T-helper 9 cell (primary cell): ENCODE data around the gene RAB1B.
"Not testable (repeated sequence)": the region's sequence is repeated elsewhere in the genome, so short reads cannot be mapped to it uniquely, and the experiment has no call there.

ENCODE experiments used
- DNase-seq: peaks from one replicate; pipeline ENCODE4 v3.0.0-alpha.2; 2020

RAB1B gene

DNA sequence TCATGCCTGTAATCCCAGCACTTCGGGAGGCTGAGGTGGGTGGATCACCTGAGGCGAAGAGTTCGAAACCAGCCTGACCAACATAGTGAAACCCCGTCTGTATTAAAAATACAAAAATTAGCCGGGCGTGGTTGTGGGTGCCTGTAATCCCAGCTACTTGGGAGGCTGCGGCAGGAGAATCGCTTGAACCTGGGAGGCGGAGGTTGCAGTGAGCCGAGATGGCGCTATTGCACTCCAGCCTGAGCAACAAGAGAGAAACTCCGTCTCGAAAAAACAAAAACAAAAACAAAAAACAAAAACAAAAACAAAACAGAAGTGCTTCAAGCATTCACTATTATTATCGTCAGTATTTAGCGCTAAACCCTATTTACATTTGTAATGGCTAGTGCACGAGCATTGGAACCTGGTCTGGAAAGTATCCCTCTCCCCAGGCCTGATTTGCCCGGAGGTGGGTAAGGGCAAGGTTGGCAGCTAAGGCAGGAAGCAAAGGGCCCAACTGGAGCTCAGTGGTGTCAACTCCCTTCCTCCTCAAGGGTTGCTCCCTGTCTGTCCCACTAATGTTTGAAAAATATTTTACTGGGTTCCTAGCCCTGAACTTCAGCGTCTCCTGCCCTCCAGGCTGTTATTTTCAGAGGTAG, 42.5 kb downstream of the RAB1B start:
- DNase-seq: not testable (repeated sequence)

DNA sequence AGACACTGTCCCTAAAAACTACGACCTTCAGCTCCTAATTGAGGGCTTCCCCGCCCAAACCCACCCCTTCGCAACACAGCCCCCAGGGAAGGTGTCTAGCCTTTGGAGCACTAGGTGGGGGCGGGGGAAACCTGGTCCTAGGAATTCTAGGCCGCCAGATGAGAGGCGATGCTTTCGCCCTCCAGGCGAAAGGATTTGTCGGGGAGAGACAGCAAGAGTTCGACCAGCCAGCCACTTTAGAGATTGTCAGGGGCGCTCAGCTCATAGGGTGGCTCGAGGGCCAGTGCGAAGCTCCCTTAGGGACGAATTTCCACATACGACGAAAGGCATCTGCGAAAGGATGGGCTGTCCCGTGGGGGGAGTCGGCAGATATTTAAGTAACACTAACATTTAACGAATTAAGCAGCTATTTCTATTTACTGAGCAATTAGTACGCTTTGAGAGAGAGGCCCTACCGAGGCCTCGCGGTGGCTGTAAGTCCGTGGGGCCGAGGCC, 43.1 kb downstream of the RAB1B start:
- no peak for DNase-seq

DNA sequence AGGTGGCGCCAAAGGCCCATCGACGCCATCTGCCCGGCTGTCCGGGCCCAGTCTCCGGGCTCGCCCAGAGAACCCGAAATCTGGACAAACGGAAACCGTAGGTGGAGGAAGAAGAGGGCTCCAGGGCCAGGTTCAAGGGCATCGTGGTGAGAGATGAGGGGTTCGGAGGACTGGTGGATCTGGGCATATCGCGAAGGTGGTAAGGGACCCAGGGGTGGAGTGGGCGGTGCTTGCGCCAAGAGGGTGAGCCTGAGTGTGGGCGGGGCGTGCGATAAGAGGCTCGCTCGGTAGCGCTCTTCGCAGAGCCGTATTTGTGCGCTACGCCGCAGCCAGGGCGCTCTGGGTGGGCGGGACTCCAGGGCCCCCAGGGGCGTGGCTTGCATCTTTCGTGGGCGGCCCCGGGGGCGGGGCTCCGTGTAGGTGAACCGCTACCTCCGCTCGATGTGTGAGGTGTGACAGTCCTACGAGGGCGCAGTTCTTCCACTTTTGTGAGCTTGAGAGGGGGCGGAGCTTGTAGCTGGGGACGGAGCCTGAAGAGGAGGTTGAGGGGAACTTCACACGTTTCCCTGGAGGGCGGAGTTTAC, 43.6 kb downstream of the RAB1B start:
- peak; percentile 95 for DNase-seq

DNA sequence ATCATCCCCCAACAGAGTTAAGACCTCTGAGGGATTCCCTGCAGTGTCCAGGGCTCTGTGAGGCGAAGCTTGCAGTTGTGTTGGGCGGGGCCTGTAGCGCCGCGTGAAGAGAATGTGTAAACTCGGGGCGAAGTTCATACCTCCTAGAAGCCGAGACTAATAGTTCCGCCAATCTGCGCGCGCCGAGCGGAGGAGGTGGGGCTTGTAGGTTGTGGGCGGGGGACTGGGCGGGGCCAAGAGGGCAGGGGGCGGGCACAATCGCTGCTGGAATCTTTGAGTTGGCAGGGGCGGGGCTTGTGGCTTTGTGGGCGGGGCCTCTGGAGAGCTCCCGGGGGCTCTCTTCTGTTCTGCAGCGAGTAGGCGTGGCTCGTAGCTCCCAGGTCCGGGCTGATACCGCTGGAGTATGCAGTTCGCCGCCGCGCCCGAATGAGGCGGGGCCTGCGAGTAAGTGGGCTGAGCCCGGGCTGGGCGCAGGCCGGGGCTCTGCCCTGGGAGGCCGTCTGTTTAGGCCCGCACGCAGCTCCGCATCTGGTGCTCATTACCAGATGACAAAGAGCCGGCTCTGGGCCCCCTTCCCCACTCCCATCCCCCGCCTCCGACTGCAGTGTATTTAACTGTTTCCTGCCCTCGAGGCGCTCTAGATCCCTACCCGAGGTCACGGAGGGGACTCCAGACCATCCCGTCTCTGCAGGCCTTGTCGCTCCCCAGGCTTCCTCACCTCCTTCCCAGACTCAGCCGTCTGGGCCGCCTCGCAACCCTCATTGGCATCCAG, 44.3 kb downstream of the RAB1B start:
- peak; percentile 100 for DNase-seq

DNA sequence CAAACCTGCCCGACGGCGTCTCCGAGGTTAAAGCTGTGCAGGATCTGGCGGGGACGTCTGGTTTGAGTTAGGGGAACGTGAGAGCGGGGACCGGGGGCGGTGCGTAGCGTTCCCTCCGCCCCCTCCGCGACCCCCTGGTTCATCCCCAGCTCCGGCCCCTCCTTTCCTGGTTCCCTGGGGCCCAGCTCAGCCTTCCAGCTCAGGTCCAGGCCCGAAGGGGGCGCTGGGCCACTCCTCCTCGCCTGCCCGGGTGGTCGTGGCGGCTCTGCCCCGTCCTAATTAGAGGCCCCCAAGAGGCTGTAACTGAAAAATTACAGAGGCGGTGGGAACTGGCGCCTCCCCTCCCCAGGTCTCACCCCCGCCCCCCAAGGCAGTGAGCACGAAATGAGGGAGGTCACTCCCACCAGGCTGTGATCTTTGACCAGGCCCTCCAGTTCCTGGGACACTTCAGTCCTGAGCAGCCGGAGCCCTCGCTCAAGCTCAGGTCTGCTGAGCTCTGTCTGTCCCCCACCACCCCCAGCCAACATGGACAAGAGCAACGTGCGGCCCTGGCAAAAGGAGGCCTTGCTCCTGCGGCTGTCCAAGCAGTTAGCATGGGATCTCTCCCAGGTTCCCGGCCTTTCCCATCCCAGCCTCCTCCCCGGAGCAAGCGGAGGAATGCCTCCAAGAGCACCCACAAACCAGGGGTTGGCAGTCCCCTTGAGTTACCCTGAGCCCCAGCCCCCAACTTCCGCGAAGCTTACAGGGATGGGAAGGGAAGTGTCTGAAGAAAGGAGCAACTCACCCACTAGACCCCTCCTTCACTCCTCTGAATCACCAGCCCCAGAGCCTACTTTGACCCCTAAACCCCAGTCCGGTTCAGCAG, 45.1 kb downstream of the RAB1B start:
- no peak for DNase-seq

DNA sequence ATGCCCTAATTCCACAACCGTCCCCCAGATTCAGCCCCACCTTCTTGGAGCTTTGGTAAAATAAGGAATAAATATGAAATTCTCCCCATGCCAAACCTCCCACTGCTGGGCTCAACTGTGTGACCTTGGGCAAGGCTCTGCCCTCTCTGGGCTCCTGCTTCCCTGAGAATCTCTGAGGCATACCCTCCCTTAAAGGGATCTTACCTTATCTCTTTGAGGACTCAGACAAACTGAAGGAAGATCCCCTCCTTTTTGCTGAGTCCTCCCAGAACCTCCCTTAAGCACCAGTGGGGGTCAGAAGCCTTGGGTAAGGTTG, 45.7 kb downstream of the RAB1B start:
- DNase-seq: no peak

DNA sequence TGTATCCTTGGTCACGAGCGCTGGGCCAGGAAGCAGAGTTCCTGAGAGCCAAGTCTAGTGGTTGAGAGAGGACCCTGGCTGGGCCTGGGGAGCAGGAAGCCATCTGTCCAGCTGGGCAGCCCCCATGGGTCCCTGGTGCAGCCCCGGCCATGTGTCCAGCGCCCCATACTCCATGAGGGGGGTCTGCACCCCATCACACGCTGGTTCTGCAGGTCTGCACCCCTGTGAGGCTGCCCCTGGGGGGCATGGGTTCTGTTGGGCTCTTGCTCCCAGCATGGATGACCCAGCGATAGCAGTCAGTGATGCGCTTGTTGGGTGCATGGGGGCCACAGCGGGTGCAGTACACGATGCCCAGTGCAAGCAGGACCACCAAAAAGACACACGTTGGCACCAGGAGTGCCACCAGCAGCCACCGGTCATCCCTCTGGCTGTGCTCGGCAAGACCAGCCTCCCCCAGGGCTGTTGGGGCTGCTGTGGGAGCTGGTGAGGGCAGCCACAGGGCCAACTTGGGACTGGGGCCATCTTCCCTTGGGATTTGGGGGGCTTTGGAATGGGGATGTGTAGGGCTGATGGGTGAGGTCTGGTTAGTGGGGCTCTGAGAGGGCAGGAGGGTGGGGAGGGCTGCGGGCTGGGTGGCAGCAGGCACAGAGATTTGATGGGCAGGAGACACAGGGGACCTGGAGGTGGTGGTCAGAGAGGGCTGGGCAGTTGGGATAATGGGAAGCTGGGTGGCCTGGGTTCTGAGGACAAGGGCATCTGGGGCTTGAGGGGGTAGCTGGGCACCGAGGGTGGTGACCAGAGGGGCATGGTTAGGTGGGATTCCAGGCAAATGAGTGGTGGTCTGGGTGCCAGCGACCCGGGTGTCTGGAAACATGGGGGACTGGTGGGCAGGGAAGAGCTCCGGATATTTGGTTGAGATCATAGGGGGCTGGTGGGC, 46.4 kb downstream of the RAB1B start:
- no peak for DNase-seq

DNA sequence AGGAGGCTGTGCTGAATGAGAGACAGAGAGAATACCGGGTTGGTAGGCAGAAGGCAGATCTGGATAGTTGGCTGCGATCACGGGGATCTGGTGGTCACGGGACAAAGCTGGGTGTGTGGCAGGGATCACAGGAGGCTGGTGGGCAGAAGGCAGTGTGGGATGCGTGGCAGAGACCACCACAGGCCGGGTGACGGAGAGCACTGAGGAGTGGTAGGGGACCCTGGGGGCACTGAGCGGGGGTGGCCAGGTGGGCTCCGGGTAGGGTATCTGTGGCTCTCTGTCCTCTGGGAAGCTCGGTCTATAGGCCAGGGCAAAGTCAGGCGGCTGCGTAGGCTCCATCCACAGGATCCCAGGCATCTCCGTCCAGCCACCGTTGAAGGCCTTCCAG, 47.1 kb downstream of the RAB1B start:
- DNase-seq: no peak

DNA sequence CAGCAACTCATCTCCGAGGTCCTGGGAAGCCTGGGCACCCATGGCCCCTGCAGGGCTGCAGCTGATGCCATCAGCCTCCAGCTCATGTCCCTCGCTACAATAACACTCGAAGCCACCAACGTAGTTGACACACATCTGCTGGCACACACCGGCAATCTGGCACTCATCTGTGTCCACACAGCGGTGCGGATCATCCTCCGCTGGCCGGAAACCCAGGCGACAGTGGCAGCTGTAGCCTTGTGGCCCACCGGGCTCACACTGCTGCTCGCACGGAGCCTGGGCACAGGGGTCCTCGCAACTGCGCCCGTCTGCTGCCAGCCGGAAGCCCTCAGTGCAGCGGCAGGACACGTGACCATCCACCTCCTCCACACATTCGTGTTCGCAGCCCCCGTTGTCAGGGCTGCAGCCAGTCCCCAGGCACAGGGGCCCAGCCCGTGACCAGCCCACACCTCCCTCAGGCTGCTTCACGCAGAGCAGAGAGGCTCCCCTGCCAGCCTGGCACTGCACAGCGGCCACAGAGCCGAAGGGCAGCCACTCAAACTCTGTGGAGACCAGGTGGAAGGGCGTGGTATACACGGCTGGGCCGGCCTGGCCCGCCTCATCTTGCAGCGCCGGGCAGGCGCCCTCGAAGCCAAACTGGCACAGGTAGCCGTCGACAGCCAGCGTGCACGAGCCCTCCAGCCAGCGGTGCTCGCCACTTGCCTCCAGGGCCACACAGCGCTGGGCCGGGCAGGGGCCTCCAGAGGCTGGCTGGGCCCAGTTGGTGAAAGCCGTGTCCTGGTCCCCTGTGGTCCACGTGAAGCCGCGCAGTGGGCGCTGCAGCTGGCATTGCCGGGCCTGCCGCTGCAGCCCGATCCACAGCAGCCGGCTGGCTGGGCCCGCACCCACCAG, 47.7 kb downstream of the RAB1B start:
- DNase-seq: no peak

DNA sequence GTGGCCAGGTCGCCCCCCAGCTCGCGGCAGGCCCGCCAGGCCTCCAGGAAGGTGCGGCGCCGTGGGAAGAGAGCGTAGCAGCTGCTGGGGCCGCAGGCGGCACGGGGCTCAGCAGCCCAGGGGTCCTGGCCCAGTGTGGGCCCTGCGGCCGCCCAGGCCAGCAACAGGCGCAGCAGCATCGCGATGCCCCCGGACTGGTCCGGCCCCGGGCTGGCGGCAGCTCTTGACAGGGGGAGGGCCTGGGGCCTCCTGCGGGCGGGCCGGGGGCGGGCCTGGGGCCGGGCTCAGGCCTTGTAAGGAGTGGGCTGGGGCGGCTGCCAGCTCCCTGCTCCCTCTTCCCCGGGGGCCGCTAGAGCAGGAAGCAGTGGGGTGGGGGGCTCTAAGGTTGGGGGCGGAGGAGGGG, 48.4 kb downstream of the RAB1B start, which contains the start of gene CD248:
Gene CD248 (minus strand): TSS at position 196 of the 403 bp plus-strand sequence. CDS start 17 bp downstream, at position 179.
- no peak for DNase-seq

DNA sequence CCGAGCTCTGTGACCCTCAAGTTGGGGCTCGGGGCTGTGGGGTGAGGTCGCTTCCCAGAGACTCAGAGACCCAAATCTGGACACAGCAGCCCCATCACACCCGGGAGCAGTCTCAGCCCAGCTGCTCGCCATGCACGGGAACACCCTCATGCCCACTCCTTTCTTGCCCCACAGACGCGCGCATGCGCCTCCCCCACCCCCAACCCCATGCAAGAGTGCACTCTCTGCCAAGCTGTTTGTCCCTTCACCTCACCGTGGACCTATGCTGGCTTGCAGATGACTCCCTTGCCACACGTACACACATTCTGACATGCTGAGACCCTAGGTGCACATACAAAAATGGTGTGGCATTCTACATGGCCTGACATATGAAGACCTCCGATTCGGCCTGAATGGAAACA, 48.9 kb downstream of the RAB1B start:
- no peak for DNase-seq

DNA sequence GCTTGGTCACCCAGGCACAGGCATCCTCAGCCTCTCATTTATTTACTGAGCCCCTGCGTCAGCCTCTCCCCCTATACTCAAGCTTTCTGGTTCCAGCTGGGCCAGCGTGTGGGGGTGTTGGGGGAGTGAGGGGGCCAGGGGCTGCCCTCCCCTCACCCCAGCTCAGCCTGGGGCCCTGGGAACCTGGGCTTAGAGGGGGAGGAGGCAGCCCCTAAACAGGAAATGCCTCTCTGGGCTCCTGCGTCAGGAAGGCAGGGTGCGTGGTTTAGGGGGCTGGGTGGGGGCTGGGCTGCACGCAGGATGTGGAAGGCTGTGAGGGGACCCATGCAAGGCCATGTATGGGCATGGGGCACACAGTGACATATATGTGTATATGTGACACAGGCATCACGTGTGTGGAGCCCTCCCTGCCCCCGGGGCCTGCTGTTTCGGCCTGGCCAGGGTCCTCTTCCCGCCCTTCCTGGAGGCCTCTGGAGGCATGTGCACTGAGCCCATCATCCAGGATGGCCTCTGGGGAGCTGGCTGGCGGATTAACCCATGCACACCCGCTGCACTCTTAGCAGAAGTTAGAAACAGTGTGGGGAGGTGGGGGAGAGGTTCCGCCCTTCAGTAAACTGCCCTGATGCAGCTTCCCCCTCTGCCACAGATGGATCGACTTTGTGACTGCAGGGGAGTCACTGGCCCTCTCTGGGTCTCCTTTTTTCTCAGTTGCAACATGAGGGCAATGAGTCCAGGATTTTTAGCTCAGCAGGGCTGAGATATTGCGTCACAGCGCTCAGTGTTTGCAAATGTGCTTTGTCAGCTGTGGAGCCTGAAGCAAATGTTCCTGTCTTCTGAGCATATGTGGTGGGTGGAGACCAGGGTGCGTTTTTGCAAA, 49.5 kb downstream of the RAB1B start:
- DNase-seq: no peak

DNA sequence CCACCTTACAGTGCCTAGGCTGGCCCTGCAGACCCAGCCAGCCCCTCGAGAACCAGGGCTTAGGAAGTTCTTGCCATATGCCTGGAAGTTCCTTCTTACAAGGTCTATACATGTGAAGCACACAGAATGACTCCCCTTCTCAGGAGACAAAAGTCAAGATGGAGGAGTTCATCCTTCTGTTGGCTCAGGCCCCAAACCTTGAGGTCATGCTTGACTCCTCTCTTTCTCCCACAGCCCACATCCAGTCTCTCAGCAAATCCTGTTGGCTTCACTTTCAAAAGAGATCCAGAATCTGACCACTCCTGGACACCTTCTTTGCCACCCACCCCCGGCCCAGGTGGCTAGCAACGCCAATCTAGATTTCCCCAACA, 50.1 kb downstream of the RAB1B start:
- DNase-seq: no peak

DNA sequence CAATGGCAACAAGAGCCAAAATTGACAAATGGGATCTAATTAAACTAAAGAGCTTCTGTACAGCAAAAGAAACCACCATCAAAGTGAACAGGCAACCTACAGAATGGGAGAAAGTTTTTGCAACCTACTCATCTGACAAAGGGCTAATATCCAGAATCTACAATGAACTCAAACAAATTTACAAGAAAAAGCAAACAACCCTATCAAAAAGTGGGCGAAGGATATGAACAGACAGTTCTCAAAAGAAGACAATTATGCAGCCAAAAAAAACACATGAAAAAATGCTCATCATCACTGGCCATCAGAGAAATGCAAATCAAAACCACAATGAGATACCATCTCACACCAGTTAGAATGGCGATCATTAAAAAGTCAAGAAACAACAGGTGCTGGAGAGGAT, 51.9 kb downstream of the RAB1B start:
- DNase-seq: not testable (repeated sequence)

DNA sequence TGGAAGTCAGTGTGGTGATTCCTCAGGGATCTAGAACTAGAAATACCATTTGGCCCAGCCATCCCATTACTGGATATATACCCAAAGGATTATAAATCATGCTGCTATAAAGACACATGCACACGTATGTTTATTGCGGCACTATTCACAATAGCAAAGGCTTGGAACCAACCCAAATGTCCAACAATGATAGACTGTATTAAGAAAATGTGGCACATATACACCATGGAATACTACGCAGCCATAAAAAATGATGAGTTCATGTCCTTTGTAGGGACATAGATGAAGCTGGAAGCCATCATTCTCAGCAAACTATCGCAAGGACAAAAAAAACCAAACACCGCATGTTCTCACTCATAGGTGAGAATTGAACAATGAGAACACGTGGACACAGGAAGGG, 52.3 kb downstream of the RAB1B start:
- DNase-seq: not testable (repeated sequence)

DNA sequence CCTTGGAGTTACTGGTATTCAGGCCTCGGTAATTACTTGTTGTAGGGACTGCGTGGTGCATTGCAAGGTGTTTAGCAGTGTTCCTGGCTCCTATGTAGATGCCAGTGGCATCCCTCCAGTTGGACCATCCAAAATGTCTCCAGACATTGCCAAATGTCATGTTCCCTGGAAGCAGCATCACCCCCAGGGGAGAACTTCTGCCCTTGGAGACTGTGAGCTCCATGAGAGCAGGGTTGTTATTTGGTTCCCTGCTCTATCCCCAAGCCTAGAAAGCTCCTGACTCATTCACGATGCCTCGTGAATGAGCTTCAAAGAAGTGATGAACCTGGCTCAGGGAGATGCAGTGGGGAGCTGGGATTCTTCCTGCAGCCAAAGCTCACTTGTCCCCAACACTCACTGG, 53.2 kb downstream of the RAB1B start:
- DNase-seq: no peak

DNA sequence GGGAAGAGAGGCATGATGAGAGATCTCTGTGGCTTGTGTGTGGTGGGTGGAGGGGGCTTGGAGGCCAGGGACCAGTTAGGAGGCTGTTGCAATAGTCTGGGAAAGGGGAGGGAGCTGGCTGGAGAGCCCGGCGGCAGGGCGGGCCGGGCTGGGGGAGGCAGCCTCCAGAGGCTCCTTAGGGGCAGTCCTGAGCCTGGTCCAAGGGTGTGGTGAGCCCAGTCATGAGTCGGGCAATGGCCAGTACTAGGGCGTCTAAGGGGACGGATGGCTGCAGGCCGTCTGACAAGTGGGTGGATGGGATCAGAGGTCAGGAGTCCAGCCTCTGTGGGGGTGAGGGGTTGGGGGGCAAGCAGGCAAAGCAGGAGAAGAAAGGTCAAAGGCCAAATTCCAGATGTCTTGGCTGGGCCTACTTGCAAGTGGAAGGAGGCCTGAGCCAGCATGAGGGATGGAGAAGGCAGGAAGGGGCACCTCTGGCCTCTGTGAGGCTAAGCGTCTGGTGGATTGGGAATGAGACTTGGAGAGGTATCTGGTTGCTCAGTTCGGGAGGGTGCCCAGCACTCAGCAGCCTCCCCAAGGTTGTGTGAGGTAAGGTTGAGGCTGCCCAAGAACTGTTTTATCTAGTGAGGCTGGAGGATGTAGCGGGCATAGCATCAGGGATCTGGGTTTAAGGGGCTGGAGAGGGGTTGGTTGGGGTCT, 54.4 kb downstream of the RAB1B start:
- DNase-seq: no peak

DNA sequence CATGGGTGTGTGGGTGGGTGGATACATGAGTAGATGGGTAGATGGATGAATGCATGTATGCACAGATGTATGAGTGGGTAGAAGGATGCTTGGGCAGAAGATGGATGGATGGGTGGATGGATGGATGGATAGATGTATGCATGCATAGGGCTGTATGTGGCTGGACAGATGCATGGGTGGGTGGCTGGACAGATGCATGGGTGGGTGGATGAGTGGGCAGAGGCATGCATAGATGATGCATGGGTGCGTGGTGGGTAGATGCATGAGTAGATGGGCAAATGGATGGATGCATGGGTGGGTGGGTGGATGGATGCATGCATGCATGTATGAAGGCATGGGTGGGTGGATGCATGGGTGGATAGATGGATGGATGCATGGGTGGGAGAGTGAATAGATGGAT, 55.2 kb downstream of the RAB1B start:
- DNase-seq: no peak

DNA sequence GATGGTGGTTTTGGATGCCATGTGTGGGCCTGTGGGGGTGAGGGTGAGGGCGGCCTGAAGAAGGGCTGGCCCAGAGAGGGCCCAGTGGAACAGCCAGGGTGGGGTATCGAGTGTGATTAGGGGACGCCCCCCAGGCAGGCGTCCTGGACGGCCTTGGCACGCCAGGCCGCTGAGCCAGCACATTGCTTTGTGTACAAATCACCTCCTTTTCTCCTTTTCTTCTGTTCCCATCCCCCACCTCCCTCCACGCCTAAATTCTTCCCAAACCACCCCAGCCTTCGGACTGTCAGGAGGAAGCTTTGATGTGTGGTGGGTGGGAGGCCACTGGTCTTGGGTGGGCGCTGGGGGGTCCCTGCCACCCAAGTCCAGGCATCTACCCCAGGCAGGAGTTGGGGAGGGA, 56.2 kb downstream of the RAB1B start:
- no peak for DNase-seq
